ENCODE data around the gene SENP3.

SENP3 gene

GRCh38 chr17:7615265-7615747 is 53.6 kb downstream of the SENP3 start (continued):
- TF ChIP-seq HOXD13 (CRISPR knock-in tag; IDR thresholded peaks at IDR 0.05; ENCODE audit: borderline replicate concordance) (no peak), ZNF311 (tag by site-specific recombination; IDR thresholded peaks at IDR 0.05; ENCODE audit: borderline replicate concordance) (no peak)

- Histone ChIP-seq H3K27ac (ENCODE audit: extremely low read depth, low read depth, low read length) (no peak overlapping the region), H3K4me1 (ENCODE audit: control insufficient read depth, insufficient read depth, low read length) (no peaks in the 10 kb centered on the region), H3K9me3 (ENCODE audit: control insufficient read depth, insufficient read depth, low read depth, low read length) (no peaks in the 10 kb centered on the region), H3K4me3 (ENCODE audit: low read depth, low read length) (no peak overlapping the region), H3K36me3 (ENCODE audit: control insufficient read depth in 2 of 2, insufficient read depth in 1 of 2, low read length in 2 of 2) (no peaks in the 10 kb centered on the region)
- ChIA-PET CTCF (interaction anchor here (0.8 to 4.6 kb wide), 3 partner anchors 8 to 15 kb away, joined by 4 to 26 read pairs (median 7); partner anchors contain the start of gene SHBG), POLR2A (interaction anchor here (0.7 to 6.9 kb wide), 3 partner anchors 8 to 765 kb away, joined by 3 to 52 read pairs (median 5); partner anchors contain the start of genes MPDU1 and SAT2)
- no peak for TF ChIP-seq EGR2 (tag by site-specific recombination; IDR thresholded peaks at IDR 0.05; ENCODE audit: low read depth)
- TF ChIP-seq KLF16 (tag by site-specific recombination; IDR thresholded peaks at IDR 0.05), result no peak
- TF ChIP-seq ZNF837 (tag by site-specific recombination; IDR thresholded peaks at IDR 0.05), result no peak
These were observed 56.9 kb downstream of the SENP3 start for GRCh38 chr17:7618608-7619007.

- no peak overlapping the region for H3K27ac ChIP-seq (ENCODE audit: extremely low read depth, low read depth, low read length)
- POLR2A ChIA-PET, result no interaction called here
- no peaks in the 10 kb centered on the region for H3K9me3 ChIP-seq (ENCODE audit: control insufficient read depth, insufficient read depth, low read depth, low read length)
- no peak overlapping the region for H3K4me3 ChIP-seq (ENCODE audit: low read depth, low read length)
- CTCF ChIA-PET, result interaction anchor here (0.5 to 4.6 kb wide), 3 partner anchors 12 to 454 kb away, joined by 3 to 26 read pairs (median 8); partner anchors contain the start of genes TP53 and WRAP53
- TF ChIP-seq ZNF121 (tag by site-specific recombination; IDR thresholded peaks at IDR 0.05) (peak; percentile 75; the same call in 1 of the 2 replicates), ATF2 (tag by site-specific recombination; IDR thresholded peaks at IDR 0.05; ENCODE audit: low read depth) (no peak), CTCF (tag by site-specific recombination; IDR thresholded peaks at IDR 0.05) (no peak), ZNF112 (tag by site-specific recombination; IDR thresholded peaks at IDR 0.05) (no peak)
- H3K36me3 ChIP-seq (ENCODE audit: control insufficient read depth in 2 of 2, insufficient read depth in 1 of 2, low read length in 2 of 2), result peaks cover 0 to 1% of the 10 kb centered on the region in 2 experiments; a peak in 2 of 3 replicates
- H3K4me1 ChIP-seq (ENCODE audit: control insufficient read depth, insufficient read depth, low read length), result no peaks in the 10 kb centered on the region
These were observed 59.1 kb downstream of the SENP3 start for GRCh38 chr17:7620835-7621234.

Measured in HEK293 (cell line).